Coronary artery (tissue), 2 donors: Measurements from ENCODE around the gene TCEA3.

ENCODE experiments used
- DNase-seq: peaks from one replicate; pipeline ENCODE4 v3.0.0-alpha.2; 2017; ENCODE audit warnings: low spot score
- H3K27ac ChIP-seq, 2 donors: fragments of 200-600 bp; sonication (generic); one replicate each; pipeline ENCODE4 v1.5.1; 2016 to 2019
- H3K4me3 ChIP-seq: fragments of 200-600 bp; sonication (generic); 2 replicates; pipeline ENCODE4 v1.5.1; 2016; ENCODE audit warnings: mild to moderate bottlenecking, moderate library complexity
- CTCF ChIP-seq: fragments of 200-600 bp; sonication (generic); IDR thresholded peaks from one replicate; pipeline ENCODE4 v1.5.1; 2019; ENCODE audit warnings: antibody characterized with exemption

TCEA3 gene

GRCh38 chr1:23368562-23369334, 55.8 kb downstream of the TCEA3 start:
- peak; percentile 93 for DNase-seq

DNA sequence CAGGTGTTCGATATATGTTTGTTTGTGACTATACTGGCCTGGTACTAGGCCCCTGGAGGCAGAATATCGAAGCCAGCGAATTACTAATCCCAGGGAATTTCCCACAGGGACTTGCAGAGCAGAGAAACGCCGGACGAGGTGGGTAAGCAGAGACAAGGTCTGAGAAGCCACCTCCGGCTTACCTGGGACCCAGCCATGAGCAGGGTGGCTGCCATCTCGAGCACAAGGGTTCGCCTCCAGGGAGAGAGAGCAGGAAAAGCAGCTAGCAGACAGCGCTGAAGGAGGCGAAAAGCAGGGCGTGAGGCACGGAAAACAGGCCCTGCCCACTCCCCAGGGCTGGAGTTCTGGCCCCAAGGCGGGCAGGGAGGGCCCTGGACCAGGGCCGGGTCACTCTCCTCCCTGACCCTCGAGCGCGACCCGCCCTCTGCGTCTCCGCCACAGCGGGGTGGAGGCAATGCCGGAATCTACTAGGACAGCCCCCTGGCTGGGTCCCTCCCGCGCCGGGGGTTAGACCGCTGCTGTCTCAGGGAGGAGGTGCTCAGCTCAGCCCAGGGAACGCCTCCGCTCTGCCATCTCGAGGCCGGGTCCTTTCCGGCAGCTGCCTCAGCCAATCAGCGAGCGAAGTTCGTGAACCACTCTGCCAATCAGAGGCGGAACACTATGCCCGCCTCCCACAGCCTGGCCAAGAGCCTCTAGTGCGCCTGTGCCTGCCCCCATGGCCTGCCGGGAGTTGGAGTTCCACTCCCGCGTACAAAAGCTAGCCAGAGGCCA, 56.6 kb downstream of the TCEA3 start:
- H3K27ac ChIP-seq = peak overlapping the region; percentile 95 to 96
- peak overlapping the region; percentile 79 for H3K4me3 ChIP-seq
- TF ChIP-seq CTCF = no peak
- DNase-seq = peak; percentile 100

More at GRCh38 chr1:23368562-23369334, 55.8 kb downstream of the TCEA3 start:
- peak overlapping the region; percentile 79 for H3K4me3 ChIP-seq
- TF ChIP-seq CTCF = no peak
- H3K27ac ChIP-seq = peak overlapping the region; percentile 95 to 96

DNA sequence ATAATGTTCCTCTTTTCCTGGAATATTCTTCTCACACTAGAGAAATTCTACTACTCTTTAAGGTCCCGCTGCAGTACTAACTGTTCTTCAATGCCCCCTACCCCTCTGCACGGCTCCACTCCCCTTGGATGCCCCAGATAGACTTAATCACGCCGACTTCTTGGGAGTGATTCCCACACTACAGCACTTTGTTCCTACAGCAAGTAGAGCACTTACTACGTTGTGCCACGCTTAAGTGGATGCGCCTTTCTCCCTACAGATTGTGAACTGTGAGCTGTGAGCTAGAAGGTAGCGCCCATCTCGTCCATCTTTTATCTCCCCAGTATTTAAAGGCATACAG, 57.1 kb downstream of the TCEA3 start:
- Histone ChIP-seq H3K27ac (peak overlapping the region; percentile 95 to 96), H3K4me3 (peak overlapping the region; percentile 79)
- no peak for TF ChIP-seq CTCF
- no peak for DNase-seq

- Histone ChIP-seq H3K27ac (no peak overlapping the region), H3K4me3 (peak overlapping the region; percentile 79)
- TF ChIP-seq CTCF = no peak
- DNase-seq = no peak
These were observed 58.0 kb downstream of the TCEA3 start for GRCh38 chr1:23366598-23366997.

DNA sequence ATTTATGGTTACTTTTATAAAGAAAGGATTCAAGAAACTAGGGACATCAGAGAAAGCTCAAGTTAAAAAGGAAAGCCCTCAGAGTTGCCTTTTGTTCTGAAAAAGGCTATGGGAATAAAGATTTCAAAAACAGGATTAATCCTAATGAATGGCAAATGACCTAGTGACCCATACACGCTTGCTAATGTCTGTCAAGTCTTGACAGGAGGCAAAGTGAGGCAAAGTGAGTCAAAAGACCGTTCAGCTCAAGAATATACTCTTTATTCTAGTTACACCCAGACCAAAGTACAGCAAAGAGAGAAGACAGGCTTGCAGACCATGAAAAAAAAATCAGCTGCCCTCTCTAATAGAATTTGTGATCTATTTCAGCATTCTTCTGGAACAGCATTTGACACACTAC, 58.4 kb downstream of the TCEA3 start:
- Histone ChIP-seq H3K27ac (no peak overlapping the region), H3K4me3 (peak overlapping the region; percentile 79)
- TF ChIP-seq CTCF = no peak
- DNase-seq = no peak

GRCh38 chr1:23362218-23362713, 62.3 kb downstream of the TCEA3 start:
- no peak for TF ChIP-seq CTCF
- peak overlapping the region; percentile 12 for H3K4me3 ChIP-seq

More at GRCh38 chr1:23362218-23362713, 62.3 kb downstream of the TCEA3 start:
- no peak overlapping the region for H3K27ac ChIP-seq
- DNase-seq = no peak
